ENCODE data around the gene KRT86.
"Not testable (repeated sequence)": the region's sequence is repeated elsewhere in the genome, so short reads cannot be mapped to it uniquely, and the experiment has no call there.

KRT86 gene

DNA sequence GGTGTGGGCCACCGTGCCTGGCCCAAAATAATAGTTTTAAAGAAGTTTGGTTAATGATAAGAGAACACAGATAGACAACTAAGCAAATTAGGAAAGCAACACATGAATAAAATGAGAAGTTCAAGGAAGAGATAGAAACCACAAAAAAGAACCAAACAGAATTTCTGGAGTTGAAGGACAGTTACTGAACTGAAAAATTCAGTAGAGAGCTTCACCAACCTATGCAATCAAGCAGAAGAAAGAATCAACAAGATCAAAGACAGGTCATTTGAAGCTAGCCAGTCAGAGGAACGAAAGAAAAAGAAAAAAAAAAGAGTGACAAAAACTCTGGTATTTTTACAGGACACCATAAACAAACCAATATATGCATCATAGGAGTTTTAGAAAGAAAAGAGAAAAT is 62.2 kb downstream of the KRT86 start:
- DNase-seq (ENCODE audit: low spot score) = no peak

DNA sequence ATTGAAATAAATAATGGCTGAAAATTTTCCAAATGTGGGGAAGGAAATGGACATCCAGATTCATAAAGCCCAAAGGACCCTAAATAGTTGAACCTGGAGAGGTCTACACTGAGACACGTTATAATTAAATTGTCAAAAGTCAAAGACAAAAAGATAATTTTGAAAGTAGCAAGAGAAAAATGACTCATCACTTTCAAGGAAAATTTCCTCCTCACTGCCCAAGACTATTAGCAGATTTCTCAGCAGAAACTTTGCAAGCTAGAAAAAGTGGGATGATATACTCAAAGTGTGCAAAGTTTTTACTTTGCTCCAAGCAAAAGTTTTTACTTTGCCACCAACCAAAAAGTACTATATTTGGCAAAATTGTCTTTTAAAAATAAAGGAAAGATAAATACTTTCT is 62.6 kb downstream of the KRT86 start:
- no peak for DNase-seq (ENCODE audit: low spot score)

DNA sequence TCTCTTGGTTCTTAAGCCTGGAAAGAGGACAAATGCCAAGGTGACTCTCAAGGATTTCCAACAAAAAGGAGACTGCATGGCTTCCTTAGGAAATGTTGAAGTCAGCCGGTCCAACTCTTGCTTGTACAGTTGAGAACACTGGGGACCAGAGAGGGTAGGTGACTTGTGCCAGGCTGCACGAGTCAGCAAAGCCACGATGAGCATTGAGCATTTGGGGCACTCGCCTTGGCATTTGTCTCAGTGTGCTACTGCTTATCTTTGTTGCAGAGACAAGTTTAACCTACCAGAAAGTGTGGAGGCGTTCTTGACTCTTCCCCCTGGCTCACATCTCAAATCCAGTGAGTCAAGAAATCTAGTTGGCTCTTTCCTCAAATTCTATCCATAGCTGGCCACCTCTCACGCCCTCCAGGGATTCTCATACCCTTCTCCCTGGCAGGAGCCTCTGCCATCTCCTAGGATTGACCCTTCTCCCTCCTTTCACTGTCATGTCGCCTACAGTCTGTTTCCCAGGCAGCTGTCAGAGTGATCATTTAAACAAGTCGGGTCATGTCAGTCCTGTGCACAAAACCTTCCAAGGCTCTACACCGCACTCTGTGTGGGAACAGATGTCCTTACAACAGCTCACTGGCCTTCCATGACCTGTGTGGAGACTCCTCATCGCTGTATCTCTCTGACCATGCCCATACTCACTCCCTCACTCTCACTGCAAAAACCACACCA is 64.0 kb downstream of the KRT86 start:
- no peak for DNase-seq (ENCODE audit: low spot score)

DNA sequence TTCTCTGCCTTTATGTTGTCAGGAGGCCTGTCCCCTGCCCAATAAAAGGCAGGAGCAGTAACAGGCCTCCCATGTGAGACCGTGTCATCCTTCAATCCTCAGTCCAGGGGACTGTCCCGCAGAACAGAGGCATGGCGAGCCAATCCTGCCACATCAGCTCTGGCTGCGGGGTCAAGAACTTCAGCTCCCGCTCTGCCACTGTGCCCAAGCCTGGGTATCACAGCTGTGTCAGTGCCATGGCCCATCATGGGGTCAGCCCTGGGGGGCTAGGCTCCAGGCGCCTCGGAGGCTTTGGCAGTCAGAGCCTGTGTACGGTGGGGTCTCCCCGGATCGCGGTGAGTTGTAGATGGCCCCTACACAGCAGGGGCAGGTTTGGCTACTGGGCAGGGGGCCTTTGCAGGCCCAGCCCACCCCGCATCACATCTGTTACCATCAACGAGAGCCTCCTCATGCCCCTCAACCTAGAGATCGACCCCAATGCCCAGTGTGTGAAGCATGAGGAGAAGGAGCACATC is 66.7 kb downstream of the KRT86 start:
- DNase-seq (ENCODE audit: low spot score) = no peak

DNA sequence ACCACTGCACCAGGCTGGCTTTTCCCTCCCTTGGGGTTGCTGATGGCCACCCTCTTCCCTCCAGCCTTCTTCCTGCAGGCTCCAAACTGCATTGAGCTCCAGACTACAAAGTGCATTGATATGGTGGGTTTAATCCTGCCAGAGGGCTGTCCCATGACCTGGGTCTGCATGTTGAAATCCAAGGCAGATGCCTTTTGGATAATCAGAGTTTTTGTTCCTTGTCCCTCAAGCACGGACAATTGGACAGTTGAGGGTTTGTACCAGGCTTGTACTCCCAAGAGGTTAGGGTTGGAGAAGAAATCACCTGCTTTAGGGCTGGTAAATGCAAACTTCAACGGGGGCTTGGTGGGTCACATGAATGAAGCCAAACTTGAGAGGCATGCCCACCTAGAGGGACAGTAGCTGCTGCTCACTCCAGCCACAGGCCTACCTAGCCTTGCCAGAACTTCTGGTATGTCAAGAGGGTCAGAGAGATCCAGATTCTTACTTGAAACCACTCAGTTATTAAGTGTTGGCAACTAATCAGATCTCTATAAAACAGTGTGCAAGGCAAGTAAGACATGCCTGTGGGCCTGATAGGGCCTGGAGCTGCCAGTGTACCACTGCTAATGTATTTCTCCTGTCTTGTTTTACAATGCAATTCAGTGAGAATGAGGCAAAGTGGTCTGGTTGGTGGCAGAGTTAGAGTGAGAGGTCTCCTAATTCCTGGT is 68.5 kb downstream of the KRT86 start:
- no peak for DNase-seq (ENCODE audit: low spot score)

DNA sequence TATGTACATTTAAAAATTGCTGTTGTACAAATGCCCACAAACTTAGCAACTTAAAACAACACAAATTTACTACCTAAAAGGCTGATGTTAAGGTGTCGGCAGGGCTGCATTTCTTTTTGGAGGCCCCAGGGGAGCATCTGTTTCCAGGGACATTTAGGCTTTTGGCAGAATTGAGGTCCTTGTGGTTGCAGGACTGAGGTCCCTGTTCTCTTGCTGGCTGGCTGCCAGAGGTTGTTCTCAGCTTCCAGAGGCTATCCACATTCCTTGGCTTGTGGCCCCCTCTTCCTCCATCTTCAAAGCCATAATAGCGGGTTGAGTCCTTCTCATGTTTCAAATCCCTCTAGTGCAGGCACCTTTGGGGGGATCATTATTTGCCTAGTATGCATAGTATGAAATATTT is 69.1 kb downstream of the KRT86 start:
- DNase-seq (ENCODE audit: low spot score) = no peak

DNA sequence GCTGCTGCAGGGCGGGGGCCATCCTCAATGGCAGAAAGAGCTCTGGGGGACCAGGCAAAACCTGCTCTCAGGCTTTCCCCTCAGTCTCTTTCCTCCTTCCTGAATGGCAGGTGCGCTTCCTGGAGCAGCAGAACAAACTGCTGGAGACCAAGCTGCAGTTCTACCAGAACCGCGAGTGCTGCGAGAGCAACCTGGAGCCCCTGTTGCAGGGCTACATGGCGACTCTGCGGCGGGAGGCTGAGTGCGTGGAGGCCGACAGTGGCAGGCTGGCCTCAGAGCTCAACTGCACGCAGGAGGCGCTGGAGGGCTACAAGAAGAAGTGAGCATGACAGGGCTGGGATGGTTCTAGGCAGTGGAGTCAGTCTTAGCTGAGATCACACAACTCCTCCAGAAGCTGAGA is 69.7 kb downstream of the KRT86 start:
- no peak for DNase-seq (ENCODE audit: low spot score)

DNA sequence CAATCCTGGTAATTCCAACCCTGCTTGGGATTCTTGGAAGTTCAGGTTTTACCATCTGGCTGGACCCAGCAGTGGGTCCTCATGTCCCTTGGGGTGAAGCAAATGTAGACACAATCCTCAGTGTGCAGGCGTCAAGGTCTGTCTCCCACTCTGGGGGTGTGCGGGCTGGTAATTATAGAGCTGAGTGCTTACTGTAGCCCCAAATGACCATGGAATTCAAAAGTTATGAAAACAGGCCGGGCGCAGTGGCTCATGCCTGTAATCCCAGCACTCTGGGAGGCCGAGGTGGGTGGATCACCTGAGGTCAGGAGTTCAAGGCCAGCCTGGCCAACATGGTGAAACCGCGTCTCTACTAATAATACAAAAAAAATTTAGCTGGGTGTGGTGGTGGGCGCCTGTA is 70.6 kb downstream of the KRT86 start:
- not testable (repeated sequence) for DNase-seq (ENCODE audit: low spot score)

DNA sequence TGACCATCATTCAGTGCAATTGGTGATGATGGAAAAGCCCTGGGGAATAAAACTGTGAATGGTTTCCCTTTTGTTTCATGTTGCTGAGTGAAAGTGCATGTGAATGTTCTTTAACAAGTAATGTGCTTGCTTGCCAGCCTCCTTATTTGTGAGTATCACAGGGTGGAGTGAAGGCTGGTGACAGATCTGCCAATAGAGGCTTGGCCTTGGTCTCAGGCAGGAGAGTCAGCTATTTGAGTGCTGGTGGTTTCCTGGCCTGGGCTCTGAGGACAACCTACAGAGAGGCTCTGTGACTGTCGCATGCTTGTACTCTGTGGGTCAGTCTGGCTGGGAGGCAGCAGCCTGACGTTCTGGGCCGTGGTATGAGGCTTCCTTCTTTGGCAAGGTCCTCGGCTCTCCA is 72.1 kb downstream of the KRT86 start:
- DNase-seq (ENCODE audit: low spot score) = no peak

DNA sequence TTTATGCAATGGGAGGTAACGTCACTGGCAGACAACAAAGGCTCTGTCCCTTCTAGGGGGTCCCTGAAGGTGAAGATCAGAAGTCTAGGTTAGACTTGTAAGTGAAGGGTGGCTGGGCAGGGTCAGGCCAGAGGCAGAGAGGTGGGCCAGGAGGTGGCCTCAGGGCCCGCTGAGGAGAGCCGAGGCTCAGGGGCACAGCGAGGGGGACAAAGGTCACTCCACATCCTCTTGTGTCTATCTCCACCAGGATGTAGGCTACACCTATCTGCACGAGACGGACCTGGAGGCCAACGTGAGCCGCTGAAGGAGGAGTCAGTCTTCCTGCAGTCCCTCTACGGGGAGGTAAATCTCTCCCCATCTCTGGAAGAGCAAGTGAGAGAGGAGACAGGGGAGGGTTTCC is 72.6 kb downstream of the KRT86 start:
- DNase-seq (ENCODE audit: low spot score) = no peak

DNA sequence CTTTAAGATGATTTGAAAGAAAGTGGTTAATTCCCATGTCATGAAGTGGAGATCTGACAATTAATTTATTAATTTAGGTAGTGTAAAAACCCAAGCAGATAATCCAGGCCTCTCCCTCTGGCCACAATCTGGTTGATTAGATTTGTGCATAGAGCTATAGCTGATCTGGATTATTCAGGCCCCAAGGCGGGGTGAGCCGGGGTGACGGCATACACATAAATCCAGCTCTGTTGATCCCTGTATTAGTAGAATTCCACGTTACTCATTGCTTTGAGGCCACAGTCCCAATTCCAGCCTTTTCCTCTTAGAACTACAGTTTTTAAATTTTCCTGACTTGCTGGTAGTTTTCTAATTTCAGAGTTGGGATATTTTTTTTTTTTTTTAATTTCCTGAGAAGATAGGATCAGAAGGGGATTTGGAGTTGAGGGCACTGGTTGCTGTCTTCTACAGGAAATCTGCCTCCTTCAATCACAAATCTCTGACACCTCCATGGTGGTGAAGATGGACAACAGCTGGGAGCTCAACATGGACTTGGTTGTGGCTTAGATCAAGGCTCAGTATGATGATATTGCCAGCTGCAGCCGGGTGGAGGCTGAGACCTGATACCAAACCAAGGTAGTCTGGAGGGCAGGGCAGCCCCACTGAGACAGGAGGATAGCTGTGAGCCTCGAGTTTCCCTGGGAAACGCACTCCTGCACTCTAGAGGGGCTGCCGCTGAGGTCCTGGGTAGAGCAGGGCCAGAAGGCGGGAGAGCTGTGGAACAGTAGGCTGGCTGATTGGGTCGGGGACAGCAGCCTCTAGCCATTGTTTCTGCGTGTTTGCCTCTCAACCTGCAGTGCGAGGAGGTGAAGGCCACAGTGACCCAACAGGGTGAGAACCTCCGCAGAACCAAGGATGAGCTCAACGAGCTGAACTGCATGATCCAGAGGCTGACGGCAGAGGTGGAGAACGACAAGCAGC is 73.4 kb downstream of the KRT86 start:
- no peak for DNase-seq (ENCODE audit: low spot score)

DNA sequence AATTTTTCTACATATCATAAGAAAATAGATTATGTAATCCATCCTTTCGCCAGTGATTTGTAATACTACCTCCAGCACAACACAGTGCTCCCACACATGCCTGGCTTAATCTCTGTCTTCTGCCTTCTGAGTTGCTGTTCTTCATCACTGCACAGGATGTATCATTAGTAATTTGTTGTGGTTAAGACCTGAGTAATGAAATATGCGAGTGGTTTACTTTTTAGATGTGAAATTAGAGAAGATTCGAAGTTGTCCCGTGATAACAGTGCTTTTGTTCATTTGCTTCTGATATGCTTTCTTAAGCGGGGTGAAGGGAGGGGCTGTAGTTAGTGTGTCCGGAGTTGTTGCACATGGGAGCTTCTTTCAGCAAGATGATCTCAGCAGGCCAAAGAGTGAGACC is 74.8 kb downstream of the KRT86 start:
- DNase-seq (ENCODE audit: low spot score) = no peak

DNA sequence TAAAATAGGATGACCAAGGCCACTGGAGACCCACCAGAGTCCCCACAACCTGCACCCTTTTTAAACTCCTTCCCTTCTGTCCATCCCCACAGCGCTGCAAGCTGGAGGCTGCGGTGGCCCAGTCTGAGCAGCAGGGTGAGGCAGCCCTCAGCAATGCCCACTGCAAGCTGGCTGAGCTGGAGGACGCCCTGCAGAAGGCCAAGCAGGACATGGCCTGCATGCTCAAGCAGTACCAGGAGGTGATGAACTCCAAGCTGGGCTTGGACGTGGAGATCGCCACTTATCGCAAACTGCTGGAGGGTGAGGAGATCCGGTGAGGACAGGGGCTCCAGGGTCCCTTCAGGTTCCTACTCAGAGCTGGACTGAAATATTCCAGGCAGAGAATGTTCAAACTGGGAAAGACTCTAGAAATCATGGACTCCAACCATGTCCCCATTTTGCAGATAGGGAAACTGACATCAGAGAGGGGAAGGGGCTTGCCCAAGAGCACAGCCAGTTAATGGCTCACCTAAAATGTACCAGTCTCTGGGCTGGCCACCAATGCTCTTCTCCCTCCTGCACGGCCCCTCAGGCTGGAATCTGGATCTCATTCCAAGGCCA is 75.7 kb downstream of the KRT86 start:
- no peak for DNase-seq (ENCODE audit: low spot score)

DNA sequence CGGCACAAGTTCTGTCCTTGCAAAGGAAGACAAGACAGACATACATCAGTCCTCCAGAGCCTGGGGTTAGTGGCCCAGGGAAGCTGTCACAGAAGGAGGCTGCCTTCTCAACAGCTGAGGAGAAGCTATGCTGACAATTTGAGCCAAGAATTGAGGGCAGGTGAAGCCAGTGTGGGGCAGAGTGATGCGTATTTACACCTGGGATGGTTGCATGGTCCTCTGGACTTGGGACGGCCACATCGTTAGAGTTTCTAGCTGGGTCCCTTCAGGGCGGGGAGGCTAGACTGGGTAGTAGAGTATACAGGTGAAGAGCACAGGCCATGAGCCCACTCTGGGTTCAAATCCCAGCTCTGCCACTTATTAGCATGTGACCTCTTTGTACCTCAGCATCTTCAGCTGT is 76.3 kb downstream of the KRT86 start:
- DNase-seq (ENCODE audit: low spot score) = no peak

DNA sequence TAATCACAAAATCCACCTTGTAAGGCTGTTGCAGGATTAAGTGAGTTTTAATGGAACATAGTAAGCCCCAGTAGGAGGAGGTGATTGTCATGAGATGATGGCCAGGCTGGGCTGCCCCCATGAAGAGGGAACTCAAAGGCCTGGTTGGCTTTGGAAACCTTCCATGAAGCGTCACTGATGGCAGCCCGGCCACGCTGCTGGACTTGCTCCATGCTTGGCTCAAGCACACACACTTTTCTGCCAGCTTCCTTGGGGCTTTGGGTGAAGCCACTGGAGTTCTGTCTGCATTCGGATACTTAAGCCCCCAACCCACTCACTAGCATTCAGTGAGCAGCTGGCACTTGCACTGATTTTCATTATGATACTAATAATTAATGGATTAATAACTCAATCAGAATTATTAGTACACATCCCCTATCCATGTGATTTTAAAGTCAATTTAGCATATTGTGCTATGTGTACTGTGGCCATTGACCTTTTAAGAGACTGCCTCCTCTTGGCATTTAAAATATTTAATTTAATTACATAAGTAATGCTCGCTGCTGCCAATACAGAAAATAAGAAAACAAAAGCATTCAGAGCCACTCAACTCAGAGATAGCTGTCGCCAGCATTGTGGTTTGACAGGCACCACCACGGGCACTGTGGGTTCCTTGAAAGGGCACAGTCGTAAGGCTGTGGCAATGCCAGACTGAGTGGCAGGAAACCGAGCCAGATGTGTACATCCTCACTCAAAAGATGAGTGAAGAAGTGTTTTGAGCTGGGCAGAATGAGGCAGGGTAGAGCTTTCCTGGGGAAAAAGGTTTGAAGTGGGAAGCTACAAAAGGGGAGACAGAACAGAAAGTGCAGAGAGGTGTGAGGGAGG is 77.0 kb downstream of the KRT86 start:
- DNase-seq (ENCODE audit: low spot score) = peak; percentile 36

DNA sequence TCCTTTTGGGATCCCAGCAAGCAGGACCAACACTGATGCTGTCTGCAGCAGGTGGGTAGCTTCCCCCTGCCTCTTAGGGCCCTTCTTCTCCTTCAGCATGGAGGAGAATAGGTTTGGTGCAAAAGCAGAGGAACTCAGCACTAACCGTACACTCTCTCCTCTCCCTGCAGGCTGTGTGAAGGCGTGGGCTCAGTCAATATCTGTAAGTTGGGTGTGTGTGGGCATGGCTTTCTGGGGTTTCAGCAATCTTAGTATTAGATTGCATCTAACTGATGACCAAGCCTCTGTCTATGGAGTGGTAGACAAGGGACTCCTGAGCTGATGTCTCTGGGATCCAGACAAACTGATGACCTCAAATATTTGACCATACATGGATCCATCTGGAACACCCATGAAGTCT is 78.5 kb downstream of the KRT86 start:
- no peak for DNase-seq (ENCODE audit: low spot score)

DNA sequence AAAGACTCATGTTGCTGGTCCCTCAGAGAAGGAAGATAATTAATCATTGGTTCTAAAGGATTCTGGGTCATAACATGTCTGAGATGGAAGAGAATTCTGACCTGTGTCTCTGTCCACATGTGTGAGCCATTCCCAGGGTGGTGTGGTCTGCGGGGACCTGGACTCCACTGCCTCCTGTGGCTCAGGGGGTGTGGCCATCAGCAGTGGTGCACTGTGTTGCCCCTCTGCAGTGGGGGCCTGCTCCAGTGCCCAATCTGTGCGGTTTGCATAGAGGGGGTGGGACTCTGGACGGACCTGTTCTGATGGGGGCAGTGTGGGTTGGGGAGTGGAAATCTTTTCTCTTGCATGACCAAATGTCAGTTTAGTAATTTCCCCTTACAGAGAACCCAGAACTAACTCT is 79.3 kb downstream of the KRT86 start:
- DNase-seq (ENCODE audit: low spot score) = no peak

DNA sequence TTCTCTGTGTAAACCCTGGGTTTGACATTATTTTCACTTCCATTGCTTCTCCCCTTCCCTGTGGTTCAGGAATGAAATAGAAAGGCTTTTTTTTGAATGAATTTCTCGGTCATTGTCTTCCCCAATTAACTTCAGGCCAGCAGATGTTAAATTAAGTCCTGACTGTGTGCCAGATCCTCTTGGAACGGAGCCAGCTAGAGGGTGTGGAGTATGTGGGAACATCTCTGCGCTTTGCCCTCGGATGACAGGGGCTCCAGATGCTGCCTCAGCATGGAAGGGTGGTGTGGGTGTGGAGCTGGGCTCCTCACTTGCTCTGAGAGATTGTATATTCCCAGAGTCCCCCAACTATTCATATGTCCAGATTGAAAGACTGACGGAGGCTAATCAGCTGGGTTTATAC is 79.8 kb downstream of the KRT86 start:
- no peak for DNase-seq (ENCODE audit: low spot score)

DNA sequence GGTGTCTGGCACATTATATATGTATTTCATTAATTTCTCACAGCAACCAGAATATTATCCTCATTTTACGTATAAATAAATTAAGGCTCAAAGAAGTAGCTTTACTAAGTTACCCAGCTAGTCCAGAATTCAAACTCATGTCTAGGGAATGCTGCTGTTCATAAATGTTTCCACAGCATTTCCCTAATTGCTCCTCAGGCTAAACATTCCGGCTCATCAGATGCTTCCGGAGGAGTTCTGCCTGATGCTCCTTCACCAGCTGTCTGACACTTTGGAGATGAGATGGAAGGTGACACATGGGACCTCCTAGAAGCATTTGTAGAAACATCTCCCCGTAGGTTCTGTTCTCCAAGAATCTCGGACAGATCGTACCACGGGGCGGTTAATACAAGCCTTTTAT is 80.7 kb downstream of the KRT86 start:
- DNase-seq (ENCODE audit: low spot score) = no peak

DNA sequence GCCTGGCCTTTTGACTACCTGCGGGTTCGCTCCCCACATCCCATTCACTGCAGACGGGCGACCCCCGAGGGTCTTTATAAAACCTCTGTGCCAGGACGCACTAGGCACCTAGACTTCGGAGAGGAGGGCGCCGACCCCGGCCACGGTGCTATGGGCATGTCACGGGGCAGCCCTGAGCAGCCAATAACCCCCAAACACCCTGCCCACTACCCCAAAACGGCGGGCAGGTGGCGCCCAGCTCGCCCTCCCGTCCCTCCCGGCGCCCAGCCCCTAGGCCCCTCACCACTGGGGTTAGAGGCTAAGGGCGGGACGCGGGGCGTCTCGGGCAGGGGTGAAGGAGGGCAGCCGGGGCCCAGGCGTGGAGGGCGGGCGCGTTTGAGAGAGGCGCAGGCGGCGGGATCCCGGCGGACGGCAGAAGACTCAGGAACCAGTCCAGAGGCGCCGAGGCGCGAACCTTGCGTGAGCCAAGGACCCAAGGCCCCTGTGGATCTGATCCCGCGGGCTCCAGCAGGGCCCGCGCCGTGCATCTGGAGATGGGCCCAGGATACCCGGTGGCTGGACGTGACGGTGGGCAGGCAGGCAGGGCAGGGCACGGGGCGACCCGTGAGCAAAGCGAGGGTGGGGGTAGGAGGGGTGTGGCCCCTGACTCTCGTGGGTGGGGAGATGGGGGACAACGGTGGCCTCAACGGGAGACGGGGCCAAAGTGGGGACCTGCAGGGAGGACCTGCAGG is 81.8 kb downstream of the KRT86 start:
- no peak for DNase-seq (ENCODE audit: low spot score)

Measured in activated CD4-positive, alpha-beta T cell treated with anti-CD3 and anti-CD28 coated beads, Interleukin-2, Interleukin-4, amounts not matched to agents 100 ng/mL and 50 ng/mL, durations not matched to agents 16 hours and 8 hours (primary cell).